HG02571 (cell line): Measurements from ENCODE around the gene GUK1.
"Not testable (repeated sequence)": the region's sequence is repeated elsewhere in the genome, so short reads cannot be mapped to it uniquely, and the experiment has no call there.

Experiments used
- ATAC-seq: cut with Tn5 transposase; IDR thresholded peaks from one replicate; pipeline ENCODE4 v1.9.1; 2021; ENCODE audit warnings: mild to moderate bottlenecking, moderate library complexity; ENCODE audit not compliant: unreplicated experiment

GUK1 gene

DNA sequence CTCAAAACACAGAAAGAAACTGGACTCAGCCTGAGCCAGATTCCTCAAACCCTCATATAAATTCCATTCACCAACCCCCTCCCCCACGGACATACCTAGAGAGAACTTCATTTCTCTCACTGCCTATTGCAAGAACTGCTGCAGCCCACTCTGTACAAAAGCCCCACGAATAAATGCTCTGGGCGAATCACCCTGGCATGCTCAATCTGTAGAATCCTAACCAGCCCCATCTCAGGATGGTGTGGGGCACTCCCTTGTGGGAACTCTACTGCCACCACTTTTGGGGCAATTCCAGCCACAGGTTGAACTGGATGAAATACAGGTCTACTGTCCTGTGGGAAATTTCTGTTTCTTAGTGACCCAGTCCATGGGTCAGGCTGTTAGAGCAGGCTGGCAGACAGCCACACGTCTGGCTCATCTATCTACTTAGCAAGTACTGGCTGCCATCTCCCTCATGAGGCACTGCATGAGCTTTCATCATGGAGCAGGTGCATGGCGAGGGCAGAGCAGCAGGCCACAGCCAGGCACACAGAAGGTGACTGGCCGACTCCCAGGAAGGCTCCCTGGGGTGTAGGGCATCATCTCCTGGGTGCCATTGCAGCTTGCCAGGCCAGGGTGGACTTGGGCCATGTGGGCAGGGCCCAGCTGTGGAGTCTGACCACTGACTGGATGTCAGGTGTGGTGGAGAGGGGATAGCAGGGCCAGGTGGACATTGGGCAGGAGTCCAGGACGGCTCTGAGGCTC, 35.4 kb upstream of the GUK1 start:
- no peak for ATAC-seq

- ATAC-seq, result no peak
Observed at GRCh38 chr1:228105270-228105995, 34.6 kb upstream of the GUK1 start.

GRCh38 chr1:228105996-228106799, 33.9 kb upstream of the GUK1 start:
- no peak for ATAC-seq

GRCh38 chr1:228106800-228107054, 33.4 kb upstream of the GUK1 start:
- no peak for ATAC-seq

- ATAC-seq, result no peak
Observed at GRCh38 chr1:228107636-228108035, 32.4 kb upstream of the GUK1 start.

GRCh38 chr1:228108055-228108690, 31.9 kb upstream of the GUK1 start:
- no peak for ATAC-seq

- no peak for ATAC-seq
Observed at GRCh38 chr1:228108742-228109072, 31.4 kb upstream of the GUK1 start.

GRCh38 chr1:228109073-228109961, 30.8 kb upstream of the GUK1 start, which contains the start of gene MRPL55:
MRPL55 (minus strand) TSS chr1:228109299; CDS start chr1:228108260, 1,039 bp downstream.
- peak; percentile 81 for ATAC-seq

GRCh38 chr1:228109962-228110488, 30.1 kb upstream of the GUK1 start:
- no peak for ATAC-seq

DNA sequence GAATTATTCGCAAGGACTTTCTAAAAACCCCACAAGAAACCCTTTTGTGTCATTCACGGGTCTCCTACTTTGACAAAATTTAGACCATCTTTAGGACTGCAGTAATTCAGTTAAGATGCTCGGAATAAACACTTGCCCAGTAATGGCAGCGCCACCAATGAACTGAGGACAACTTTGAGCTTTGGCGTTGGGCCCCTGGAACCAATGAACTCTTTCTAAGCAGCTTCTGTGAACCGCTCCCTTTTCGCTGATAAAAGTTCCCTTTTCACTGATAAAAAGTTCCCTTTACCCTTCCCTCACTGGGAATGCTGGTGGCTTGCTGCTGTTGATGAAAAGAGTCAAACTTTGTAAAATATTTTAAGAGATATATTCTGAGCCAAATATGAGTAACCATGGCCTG, 29.5 kb upstream of the GUK1 start:
- no peak for ATAC-seq

GRCh38 chr1:228111315-228111714, 28.8 kb upstream of the GUK1 start:
- not testable (repeated sequence) for ATAC-seq

GRCh38 chr1:228112167-228112566, 27.9 kb upstream of the GUK1 start:
- no peak for ATAC-seq

DNA sequence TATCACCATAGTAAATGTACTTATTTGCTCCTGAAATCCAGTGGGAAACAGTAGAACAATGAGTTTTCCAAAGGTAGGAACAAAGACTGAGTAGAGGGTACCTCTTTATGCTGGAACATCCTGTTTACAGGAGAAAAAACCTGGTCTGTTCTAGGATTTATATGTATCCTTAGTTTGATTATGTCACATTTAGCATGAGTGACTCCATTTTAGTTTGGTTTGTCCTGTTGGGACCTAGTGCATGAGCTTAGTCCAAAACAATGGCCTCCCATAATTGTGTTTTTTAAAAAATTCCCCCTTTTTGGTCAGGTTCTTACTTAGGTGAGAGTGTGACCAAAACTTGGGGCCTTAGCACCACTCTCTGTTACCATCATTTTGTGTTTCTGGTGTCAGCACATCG, 27.5 kb upstream of the GUK1 start:
- no peak for ATAC-seq

GRCh38 chr1:228114827-228115226, 25.3 kb upstream of the GUK1 start:
- ATAC-seq, result no peak

DNA sequence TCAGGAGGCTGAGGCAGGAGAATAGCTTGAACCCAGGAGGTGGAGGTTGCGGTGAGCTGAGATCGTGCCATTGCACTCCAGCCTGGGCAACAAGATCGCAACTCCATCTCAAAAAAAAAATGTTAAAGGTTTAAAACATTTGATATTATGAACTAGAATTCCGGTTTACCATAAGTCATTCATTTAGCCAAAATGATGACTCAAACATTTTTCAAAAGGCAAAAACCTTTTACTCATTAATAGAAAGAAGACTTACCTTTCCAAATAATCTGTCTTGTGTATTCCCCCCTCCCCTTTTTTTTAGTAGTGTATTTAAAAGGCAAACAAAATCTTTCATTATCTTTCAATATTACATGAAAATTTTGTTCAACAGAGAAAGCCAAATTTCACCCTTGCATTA, 22.7 kb upstream of the GUK1 start:
- ATAC-seq, result no peak

DNA sequence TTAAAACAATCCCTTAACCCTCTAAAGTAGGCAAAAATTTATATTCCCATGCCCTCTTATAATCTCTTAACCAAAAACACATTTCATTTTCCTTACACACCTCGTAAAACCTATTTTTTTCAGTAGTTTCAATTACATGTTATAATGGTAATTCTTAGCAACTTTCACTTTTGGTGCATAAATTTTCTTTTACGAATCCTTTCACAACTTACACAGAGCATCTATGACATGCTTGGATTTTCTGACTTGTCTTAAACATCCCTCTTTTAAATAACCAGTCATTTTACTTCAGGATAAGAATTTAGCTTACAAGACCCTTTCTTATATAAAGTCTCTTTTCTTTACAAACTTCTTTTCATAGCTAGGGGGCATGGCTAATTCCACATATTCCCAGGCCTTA, 22.0 kb upstream of the GUK1 start:
- no peak for ATAC-seq

DNA sequence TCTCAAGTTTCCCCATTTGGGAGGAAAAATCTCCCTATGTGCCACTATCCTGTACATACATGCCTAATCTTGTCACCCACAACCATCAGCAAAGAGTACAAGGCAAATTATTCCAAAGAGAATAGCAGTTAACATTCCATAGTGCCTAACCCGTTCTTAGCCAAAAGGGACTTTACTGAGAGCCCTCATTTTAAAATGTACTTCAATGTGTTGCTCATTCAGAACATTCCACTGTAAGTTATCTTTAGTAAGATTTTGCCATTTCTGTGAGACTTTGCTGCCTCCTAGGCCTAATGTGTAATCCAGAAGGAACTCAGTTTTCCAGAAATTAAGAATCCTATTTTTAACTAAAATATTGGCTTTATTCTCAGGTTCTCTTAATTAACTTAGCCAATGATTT, 19.7 kb upstream of the GUK1 start:
- ATAC-seq, result no peak

- ATAC-seq, result no peak
Observed at GRCh38 chr1:228120857-228121489, 19.1 kb upstream of the GUK1 start.

DNA sequence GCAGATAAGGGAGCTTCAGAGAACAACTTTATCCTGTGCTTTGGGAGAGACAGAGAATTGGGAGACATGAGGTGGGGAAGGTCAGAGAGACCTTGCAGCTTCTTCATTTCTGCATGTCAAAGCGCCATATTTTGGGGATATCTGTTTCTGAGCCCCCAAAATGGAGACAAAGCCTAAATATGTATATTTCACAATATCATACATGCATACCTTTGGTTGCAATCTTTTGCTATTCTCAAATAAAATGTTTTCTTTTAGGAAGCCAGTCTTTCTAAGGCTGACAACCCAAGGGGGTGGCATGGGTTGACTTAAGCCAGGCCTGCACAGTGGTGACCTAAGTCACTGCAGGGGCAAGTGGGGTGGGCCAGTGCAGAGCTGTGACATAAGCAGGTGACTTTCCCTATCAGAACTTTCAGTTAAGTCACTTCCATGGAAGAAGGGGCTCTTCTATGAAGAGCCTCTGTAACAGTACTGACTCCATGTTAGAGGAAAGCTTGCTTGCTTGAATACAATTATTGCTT, 17.1 kb upstream of the GUK1 start:
- no peak for ATAC-seq

GRCh38 chr1:228123505-228123904, 16.6 kb upstream of the GUK1 start:
- ATAC-seq, result no peak
